DOHH2 (cell line): ENCODE results near the gene LMX1A.

Experiments used
- H3F3A ChIP-seq: fragments of 200-600 bp; sonication (generic), shearing (Covaris generic); 2 replicates; pipeline ENCODE4 v1.6.0; 2016; ENCODE audit warnings: antibody characterized with exemption, mild to moderate bottlenecking; ENCODE audit not compliant: control insufficient read depth, insufficient read depth
- H3K27ac ChIP-seq: fragments of 200-600 bp; sonication (generic); 2 replicates; pipeline ENCODE4 v1.5.1; 2014; ENCODE audit warnings: low read depth, mild to moderate bottlenecking, low read length, moderate library complexity
- H3K27me3 ChIP-seq: fragments of 200-600 bp; sonication (generic); 2 replicates; pipeline ENCODE4 v1.6.1; 2014; ENCODE audit warnings: mild to moderate bottlenecking, low read length, mixed read lengths; ENCODE audit not compliant: control insufficient read depth
- H3K36me3 ChIP-seq: fragments of 200-600 bp; sonication (generic); 2 replicates; pipeline ENCODE4 v1.6.1; 2014; ENCODE audit warnings: mild to moderate bottlenecking, low read length, moderate library complexity, mixed read lengths; ENCODE audit not compliant: control insufficient read depth
- H3K4me1 ChIP-seq: fragments of 200-600 bp; sonication (generic); 2 replicates; pipeline ENCODE4 v1.6.1; 2014; ENCODE audit warnings: mild to moderate bottlenecking, low read length, mixed read lengths; ENCODE audit not compliant: control insufficient read depth
- H3K4me2 ChIP-seq: fragments of 200-600 bp; sonication (generic); 2 replicates; pipeline ENCODE4 v1.6.0; 2014; ENCODE audit warnings: mild to moderate bottlenecking, low read length, moderate library complexity
- H3K4me3 ChIP-seq: fragments of 200-600 bp; sonication (generic); 2 replicates; pipeline ENCODE4 v1.5.1; 2014; ENCODE audit warnings: mild to moderate bottlenecking, low read length, mixed read lengths
- H3K79me2 ChIP-seq: fragments of 200-600 bp; sonication (generic); 2 replicates; pipeline ENCODE4 v1.6.1; 2014; ENCODE audit warnings: mild to moderate bottlenecking, low read length, mixed read lengths; ENCODE audit not compliant: control insufficient read depth
- H3K9me2 ChIP-seq: fragments of 200-600 bp; sonication (generic); replicated peaks from 2 replicates; pipeline ENCODE4 v1.6.1; 2014; ENCODE audit warnings: mild to moderate bottlenecking, low read length, mixed read lengths; ENCODE audit not compliant: control insufficient read depth
- H3K9me3 ChIP-seq: fragments of 200-600 bp; sonication (generic); 2 replicates; pipeline ENCODE4 v1.6.1; 2014; ENCODE audit warnings: antibody characterized with exemption, low read length, mixed read lengths; ENCODE audit not compliant: control insufficient read depth, insufficient read depth
- H4K20me1 ChIP-seq: fragments of 200-600 bp; sonication (generic); 2 replicates; pipeline ENCODE4 v1.6.0; 2014; ENCODE audit warnings: low read depth, mild to moderate bottlenecking, antibody characterized with exemption, low read length, moderate library complexity; ENCODE audit not compliant: control insufficient read depth, insufficient read depth
- CTCF ChIP-seq: fragments of 200-600 bp; sonication (generic); IDR thresholded peaks from one replicate; pipeline ENCODE4 v1.5.1; 2014; ENCODE audit warnings: antibody characterized with exemption, mild to moderate bottlenecking, low read depth, low read length; ENCODE audit not compliant: poor library complexity, severe bottlenecking
- EZH2phosphoT487 ChIP-seq: fragments of 200-600 bp; sonication (generic); IDR thresholded peaks from 2 replicates; pipeline ENCODE4 v1.6.1; 2017; ENCODE audit warnings: borderline replicate concordance, mild to moderate bottlenecking, antibody characterized with exemption, low read length, moderate library complexity, mixed read lengths

LMX1A gene

DNA sequence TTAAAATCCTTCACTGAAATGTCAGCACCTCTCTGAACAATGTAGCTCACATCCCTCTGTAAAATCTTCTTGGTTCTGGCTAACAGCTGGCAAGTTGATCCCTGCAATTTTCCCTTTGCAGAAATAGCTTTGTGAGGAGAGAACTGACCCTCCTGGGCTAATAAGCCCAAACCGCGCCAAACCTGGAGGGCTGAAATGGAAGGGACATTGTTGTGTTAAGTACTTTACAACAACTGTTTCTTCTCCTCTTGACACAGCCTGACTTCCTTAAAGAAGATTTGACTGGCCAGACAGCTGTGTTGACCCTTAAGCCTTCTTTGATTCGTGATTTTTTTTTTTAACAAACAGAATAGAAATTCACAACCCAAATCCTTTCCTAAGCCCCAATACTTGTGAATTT is 5.7 kb downstream of the LMX1A start:
- no peak overlapping the region for H3K27ac ChIP-seq
- H3K27me3 ChIP-seq = peaks cover 13% of the 10 kb centered on the region
- H3K4me3 ChIP-seq = no peak overlapping the region
- H3K9me2 ChIP-seq = no peaks in the 10 kb centered on the region
- H3F3A ChIP-seq = no peaks in the 10 kb centered on the region
- no peaks in the 10 kb centered on the region for H4K20me1 ChIP-seq
- H3K4me2 ChIP-seq = no peak overlapping the region
- no peaks in the 10 kb centered on the region for H3K9me3 ChIP-seq
- H3K4me1 ChIP-seq = no peaks in the 10 kb centered on the region
- no peaks in the 10 kb centered on the region for H3K36me3 ChIP-seq
- TF ChIP-seq EZH2phosphoT487 (no peak), CTCF (no peak)
- no peaks in the 10 kb centered on the region for H3K79me2 ChIP-seq

- no peaks in the 10 kb centered on the region for H3K79me2 ChIP-seq
- no peak for TF ChIP-seq EZH2phosphoT487
- TF ChIP-seq CTCF = no peak
- no peaks in the 10 kb centered on the region for H3K9me2 ChIP-seq
- no peaks in the 10 kb centered on the region for H3K9me3 ChIP-seq
- H3K36me3 ChIP-seq = no peaks in the 10 kb centered on the region
- H3K4me2 ChIP-seq = no peak overlapping the region
- H3K4me1 ChIP-seq = no peaks in the 10 kb centered on the region
- H3K27me3 ChIP-seq = peaks cover 15% of the 10 kb centered on the region
- H3K4me3 ChIP-seq = no peak overlapping the region
- H3K27ac ChIP-seq = no peak overlapping the region
- no peaks in the 10 kb centered on the region for H3F3A ChIP-seq
- no peaks in the 10 kb centered on the region for H4K20me1 ChIP-seq
Measured at GRCh38 chr1:165345502-165345901, 11.0 kb downstream of the LMX1A start.

GRCh38 chr1:165344736-165345135 is 11.8 kb downstream of the LMX1A start:
- no peak for TF ChIP-seq CTCF
- no peak for TF ChIP-seq EZH2phosphoT487
- H3K4me3 ChIP-seq = no peak overlapping the region
- peaks cover 12% of the 10 kb centered on the region for H3K27me3 ChIP-seq
- no peaks in the 10 kb centered on the region for H3K4me1 ChIP-seq
- no peaks in the 10 kb centered on the region for H3F3A ChIP-seq
- no peaks in the 10 kb centered on the region for H3K9me3 ChIP-seq
- H3K79me2 ChIP-seq = no peaks in the 10 kb centered on the region
- no peak overlapping the region for H3K27ac ChIP-seq
- no peaks in the 10 kb centered on the region for H4K20me1 ChIP-seq
- no peaks in the 10 kb centered on the region for H3K36me3 ChIP-seq
- no peak overlapping the region for H3K4me2 ChIP-seq
- no peaks in the 10 kb centered on the region for H3K9me2 ChIP-seq

GRCh38 chr1:165344198-165344597 is 12.3 kb downstream of the LMX1A start:
- Histone ChIP-seq H3K9me2 (no peaks in the 10 kb centered on the region), H3K4me2 (no peak overlapping the region), H3K36me3 (no peaks in the 10 kb centered on the region), H3F3A (no peaks in the 10 kb centered on the region), H3K4me3 (no peak overlapping the region), H4K20me1 (no peaks in the 10 kb centered on the region), H3K27me3 (peaks cover 12% of the 10 kb centered on the region), H3K27ac (no peak overlapping the region), H3K9me3 (no peaks in the 10 kb centered on the region), H3K79me2 (no peaks in the 10 kb centered on the region), H3K4me1 (no peaks in the 10 kb centered on the region)
- no peak for TF ChIP-seq CTCF
- TF ChIP-seq EZH2phosphoT487 = no peak
